Measurements from ENCODE around the gene NACC1. TPM values are rescaled to one million over a fixed set of nuclear protein-coding genes. Genes with fewer than 3 reads are reported as not detected.

Gene NACC1
- total RNA-seq, 3 donors from 2014 or later (not counting 1 experiment from before 2014, with no cell fraction given), result 41.2 to 48.7 (median 43.4) TPM

GRCh38 chr19:13152356-13152973 is 34.4 kb downstream of the NACC1 start:
- H3K36me3 Mint-ChIP-seq, result peaks cover 20% of the 10 kb centered on the region
- Histone ChIP-seq H3K9me3 (ENCODE audit: control insufficient read depth, insufficient read depth, low read length) (no peaks in the 10 kb centered on the region), H3K4me1 (ENCODE audit: control insufficient read depth, insufficient read depth, low read length) (peaks cover 56% of the 10 kb centered on the region), H3K4me3 (ENCODE audit: low read length) (peak overlapping the region; percentile 100), H3K27ac (ENCODE audit: low read length) (peak overlapping the region; percentile 90), H3K27me3 (ENCODE audit: control insufficient read depth, insufficient read depth, low read length) (no peaks in the 10 kb centered on the region), H3K36me3 (ENCODE audit: control insufficient read depth, insufficient read depth, low read length) (peaks cover 7% of the 10 kb centered on the region)
- intact Hi-C loops (cut with micrococcal nuclease), result loop anchor here (1.0 to 10.0 kb wide), 5 partner anchors 36 to 1222 kb away; partner anchors contain the start of genes JUNB, LYL1, TRMT1 and ZNF564
- TF ChIP-seq, protein P1, sequence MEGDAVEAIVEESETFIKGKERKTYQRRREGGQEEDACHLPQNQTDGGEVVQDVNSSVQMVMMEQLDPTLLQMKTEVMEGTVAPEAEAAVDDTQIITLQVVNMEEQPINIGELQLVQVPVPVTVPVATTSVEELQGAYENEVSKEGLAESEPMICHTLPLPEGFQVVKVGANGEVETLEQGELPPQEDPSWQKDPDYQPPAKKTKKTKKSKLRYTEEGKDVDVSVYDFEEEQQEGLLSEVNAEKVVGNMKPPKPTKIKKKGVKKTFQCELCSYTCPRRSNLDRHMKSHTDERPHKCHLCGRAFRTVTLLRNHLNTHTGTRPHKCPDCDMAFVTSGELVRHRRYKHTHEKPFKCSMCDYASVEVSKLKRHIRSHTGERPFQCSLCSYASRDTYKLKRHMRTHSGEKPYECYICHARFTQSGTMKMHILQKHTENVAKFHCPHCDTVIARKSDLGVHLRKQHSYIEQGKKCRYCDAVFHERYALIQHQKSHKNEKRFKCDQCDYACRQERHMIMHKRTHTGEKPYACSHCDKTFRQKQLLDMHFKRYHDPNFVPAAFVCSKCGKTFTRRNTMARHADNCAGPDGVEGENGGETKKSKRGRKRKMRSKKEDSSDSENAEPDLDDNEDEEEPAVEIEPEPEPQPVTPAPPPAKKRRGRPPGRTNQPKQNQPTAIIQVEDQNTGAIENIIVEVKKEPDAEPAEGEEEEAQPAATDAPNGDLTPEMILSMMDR (IDR thresholded peaks at IDR 0.05), result no peak
- H3K27ac Mint-ChIP-seq, result peak overlapping the region; percentile 99
- H3K4me1 Mint-ChIP-seq, result peaks cover 70 to 87% of the 10 kb centered on the region in 2 donors
- no peak for DNase-seq
- under 1% methylated on average over 25 of the region's 25 CpGs for WGBS (ENCODE audit: insufficient coverage)
- peak in 2 of 3 donors; percentile 0 to 2 for ATAC-seq
- peak overlapping the region; percentile 99 for H3K4me3 Mint-ChIP-seq
- no peaks in the 10 kb centered on the region for H3K9me3 Mint-ChIP-seq
- peaks cover 0 to 3% of the 10 kb centered on the region in 2 donors for H3K27me3 Mint-ChIP-seq (ENCODE audit: low read depth in 2 of 2)

DNA sequence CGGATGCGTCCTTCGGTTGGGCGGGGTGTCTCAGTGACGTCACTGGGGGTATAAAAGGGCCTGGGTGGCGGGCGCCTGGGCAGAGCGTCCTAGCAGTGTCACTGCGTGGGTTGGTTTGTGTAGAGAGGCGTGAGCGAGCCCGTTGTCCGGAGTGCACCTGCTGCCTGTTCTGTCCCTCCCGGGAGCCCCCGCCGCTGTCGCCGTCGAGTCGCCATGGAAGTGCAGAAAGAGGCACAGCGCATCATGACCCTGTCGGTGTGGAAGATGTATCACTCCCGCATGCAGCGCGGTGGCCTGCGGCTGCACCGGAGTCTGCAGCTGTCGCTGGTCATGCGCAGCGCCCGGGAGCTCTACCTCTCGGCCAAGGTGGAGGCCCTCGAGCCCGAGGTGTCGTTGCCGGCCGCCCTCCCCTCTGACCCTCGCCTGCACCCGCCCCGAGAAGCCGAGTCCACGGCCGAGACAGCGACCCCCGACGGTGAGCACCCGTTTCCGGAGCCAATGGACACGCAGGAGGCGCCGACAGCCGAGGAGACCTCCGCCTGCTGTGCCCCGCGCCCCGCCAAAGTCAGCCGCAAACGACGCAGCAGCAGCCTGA is 35.0 kb downstream of the NACC1 start:
- H3K27me3 Mint-ChIP-seq (ENCODE audit: low read depth in 2 of 2), result peaks cover 0 to 3% of the 10 kb centered on the region in 2 donors
- peak; percentile 98 to 99 for DNase-seq
- H3K4me1 Mint-ChIP-seq, result peaks cover 74 to 93% of the 10 kb centered on the region in 2 donors
- peak overlapping the region; percentile 100 for H3K4me3 ChIP-seq (ENCODE audit: low read length)
- H3K9me3 ChIP-seq (ENCODE audit: control insufficient read depth, insufficient read depth, low read length), result no peaks in the 10 kb centered on the region
- peak; percentile 19 to 52 (median 33) for ATAC-seq
- peaks cover 62% of the 10 kb centered on the region for H3K4me1 ChIP-seq (ENCODE audit: control insufficient read depth, insufficient read depth, low read length)
- TF ChIP-seq, protein P1 (IDR thresholded peaks at IDR 0.05), result no peak
- H3K4me3 Mint-ChIP-seq, result peak overlapping the region; percentile 99
- H3K27me3 ChIP-seq (ENCODE audit: control insufficient read depth, insufficient read depth, low read length), result no peaks in the 10 kb centered on the region
- no peaks in the 10 kb centered on the region for H3K9me3 Mint-ChIP-seq
- peak overlapping the region; percentile 99 for H3K27ac Mint-ChIP-seq
- intact Hi-C loops (cut with micrococcal nuclease), result loop anchor here (1.0 to 10.0 kb wide), 5 partner anchors 37 to 1222 kb away; partner anchors contain the start of genes JUNB, LYL1, TRMT1 and ZNF564
- peak overlapping the region; percentile 90 for H3K27ac ChIP-seq (ENCODE audit: low read length)
- H3K36me3 Mint-ChIP-seq, result peaks cover 20% of the 10 kb centered on the region
- H3K36me3 ChIP-seq (ENCODE audit: control insufficient read depth, insufficient read depth, low read length), result peaks cover 7% of the 10 kb centered on the region
- 0% methylated on average over 59 of the region's 59 CpGs for WGBS (ENCODE audit: insufficient coverage)

GRCh38 chr19:13153569-13154240 is 35.6 kb downstream of the NACC1 start:
- peaks cover 0 to 3% of the 10 kb centered on the region in 2 donors for H3K27me3 Mint-ChIP-seq (ENCODE audit: low read depth in 2 of 2)
- Histone ChIP-seq H3K27me3 (ENCODE audit: control insufficient read depth, insufficient read depth, low read length) (no peaks in the 10 kb centered on the region), H3K9me3 (ENCODE audit: control insufficient read depth, insufficient read depth, low read length) (no peaks in the 10 kb centered on the region), H3K27ac (ENCODE audit: low read length) (peak overlapping the region; percentile 90), H3K36me3 (ENCODE audit: control insufficient read depth, insufficient read depth, low read length) (peaks cover 7% of the 10 kb centered on the region), H3K4me3 (ENCODE audit: low read length) (peak overlapping the region; percentile 100), H3K4me1 (ENCODE audit: control insufficient read depth, insufficient read depth, low read length) (peaks cover 65% of the 10 kb centered on the region)
- DNase-seq, result peak in 1 of 2 donors; percentile 41
- no peak for ATAC-seq
- peak overlapping the region; percentile 99 for H3K27ac Mint-ChIP-seq
- TF ChIP-seq, protein P1 (IDR thresholded peaks at IDR 0.05), result no peak
- under 1% methylated on average over 69 of the region's 69 CpGs for WGBS (ENCODE audit: insufficient coverage)
- peaks cover 20% of the 10 kb centered on the region for H3K36me3 Mint-ChIP-seq
- H3K4me1 Mint-ChIP-seq, result peaks cover 74 to 94% of the 10 kb centered on the region in 2 donors
- intact Hi-C loops (cut with micrococcal nuclease), result loop anchor here (5.0 to 10.0 kb wide), 4 partner anchors 51 to 1221 kb away; partner anchors contain the start of genes JUNB, LYL1 and ZNF564
- H3K9me3 Mint-ChIP-seq, result no peaks in the 10 kb centered on the region
- peak overlapping the region; percentile 99 for H3K4me3 Mint-ChIP-seq
